ENCODE results near the gene TMEM94.

GRCh38 chr17:75498039-75498725, 41.7 kb downstream of the TMEM94 start:
- TF ChIP-seq CTCF (IDR thresholded peaks at IDR 0.05) (no peak), POLR2A (IDR thresholded peaks at IDR 0.05) (no peak), EP300 (IDR thresholded peaks at IDR 0.05; ENCODE audit: low read depth) (no peak), POLR2AphosphoS5 (IDR thresholded peaks at IDR 0.05) (no peak)
